ENCODE data around the gene RAVER2.
"Not testable (repeated sequence)": the region's sequence is repeated elsewhere in the genome, so short reads cannot be mapped to it uniquely, and the experiment has no call there.

Gene RAVER2

DNA sequence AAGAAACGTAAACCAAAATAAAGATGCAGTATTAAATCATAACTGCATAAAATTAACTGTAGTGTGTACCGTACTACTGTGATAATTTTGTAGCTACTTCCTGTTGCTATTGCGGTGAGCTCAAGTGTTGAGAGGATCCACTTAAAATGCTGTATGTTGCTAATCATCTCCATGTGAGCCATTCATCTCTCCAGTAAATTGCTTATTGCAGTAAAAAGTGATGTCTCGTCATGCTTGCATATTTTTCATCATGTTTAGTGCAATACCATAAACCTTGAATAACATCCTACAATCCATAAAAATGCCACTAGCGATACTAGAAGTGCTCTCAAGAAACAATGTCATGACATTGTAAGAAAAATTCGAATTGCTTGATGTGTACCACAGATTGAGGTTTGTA lies 66.3 kb downstream of the RAVER2 start:
- peak; percentile 17 to 26 for DNase-seq (ENCODE audit: low read depth in 2 of 2)

DNA sequence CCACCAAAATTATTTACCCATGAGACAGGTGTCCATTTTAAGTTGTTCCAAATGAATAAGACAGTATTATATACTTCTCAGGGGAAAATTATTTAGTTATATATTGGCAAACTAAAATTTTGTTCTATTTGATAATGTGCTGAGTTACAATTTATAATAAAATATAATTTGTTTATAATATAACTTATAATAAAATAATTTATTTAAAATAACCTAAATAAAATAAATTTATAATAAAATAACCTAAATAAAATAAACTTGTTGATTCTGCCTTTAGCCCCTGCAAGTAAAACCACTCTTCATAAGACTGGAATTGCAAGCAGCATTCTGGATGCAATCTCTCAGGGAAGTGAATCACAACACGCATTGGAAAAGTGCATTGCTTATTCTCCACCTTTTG lies 69.6 kb downstream of the RAVER2 start:
- DNase-seq (ENCODE audit: low read depth in 2 of 2): no peak

- not testable (repeated sequence) for DNase-seq (ENCODE audit: low read depth in 2 of 2)
Measured at GRCh38 chr1:64817364-64817763, 72.5 kb downstream of the RAVER2 start.

DNA sequence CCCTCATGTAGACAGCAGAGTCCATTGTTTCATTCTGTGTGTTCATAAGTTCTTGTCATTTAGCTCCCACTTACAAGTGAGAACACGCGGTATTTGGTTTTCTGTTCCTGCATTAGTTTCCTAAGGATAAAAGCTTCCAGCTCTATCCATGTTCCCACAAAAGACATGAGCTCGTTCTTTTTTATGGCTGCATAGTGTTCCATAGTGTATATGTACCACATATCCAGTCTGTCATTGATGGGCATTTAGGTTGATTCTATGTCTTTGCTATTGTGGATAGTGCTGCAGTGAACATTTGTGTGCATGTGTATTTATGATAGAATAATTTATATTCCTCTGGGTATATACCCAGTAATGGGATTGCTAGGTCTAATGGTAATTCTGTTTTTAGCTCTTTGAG lies 75.7 kb downstream of the RAVER2 start:
- DNase-seq (ENCODE audit: low read depth in 2 of 2): not testable (repeated sequence)

DNA sequence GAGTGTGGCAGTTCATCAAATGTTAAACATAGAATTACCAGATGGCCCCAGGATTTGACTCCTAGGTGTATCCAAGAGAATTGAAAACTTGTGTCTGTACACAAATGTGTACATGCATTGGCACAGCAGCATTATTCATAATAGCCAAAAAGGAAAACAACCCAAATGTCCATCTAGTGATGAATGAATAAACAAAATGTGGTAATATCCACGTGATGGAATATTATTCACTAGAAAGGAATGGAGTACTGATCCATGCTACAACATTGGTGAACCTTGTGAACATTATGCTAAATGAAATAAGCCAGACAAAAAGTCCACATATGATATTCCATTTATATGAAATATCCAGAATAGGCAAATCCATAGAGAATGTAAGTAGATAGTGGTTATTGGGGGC lies 77.7 kb downstream of the RAVER2 start:
- DNase-seq (ENCODE audit: low read depth in 2 of 2): no peak

DNA sequence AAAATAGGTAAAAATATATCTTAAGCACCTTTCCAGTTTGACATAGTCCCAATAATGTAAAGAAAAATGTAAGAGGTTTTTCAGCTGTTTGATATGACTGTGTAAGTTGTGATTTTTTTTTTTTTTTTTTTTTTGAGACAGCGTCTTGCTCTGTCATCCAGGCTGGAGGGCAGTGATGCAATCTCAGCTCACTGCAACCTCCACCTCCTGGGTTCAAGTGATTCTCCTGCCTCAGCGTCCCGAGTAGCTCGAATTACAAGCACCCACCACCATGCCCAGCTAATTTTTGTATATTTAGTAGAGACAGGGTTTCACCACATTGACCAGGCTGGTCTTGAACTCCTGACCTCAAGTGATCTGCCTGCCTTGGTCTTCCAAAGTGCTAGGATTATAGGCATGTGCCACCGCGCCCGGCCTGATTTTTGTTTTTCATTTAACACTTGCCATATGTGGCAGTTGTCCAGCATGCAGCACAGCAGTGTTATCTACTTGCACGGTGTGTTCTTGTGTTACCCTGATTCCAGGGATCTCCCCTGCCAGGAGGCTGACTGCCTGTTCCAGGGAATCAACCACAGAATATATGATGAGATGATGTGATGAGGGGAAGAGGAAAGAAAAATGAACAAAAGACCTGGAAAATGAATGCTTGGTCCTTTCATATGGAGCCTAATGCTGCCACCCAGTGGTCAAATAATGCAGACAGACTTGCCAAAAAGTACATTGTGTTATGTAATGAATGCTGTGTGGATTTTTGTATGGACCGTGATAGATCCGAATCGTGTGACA lies 79.0 kb downstream of the RAVER2 start:
- DNase-seq (ENCODE audit: low read depth in 2 of 2): peak; percentile 50 to 61

- DNase-seq (ENCODE audit: low read depth in 2 of 2): no peak
Measured at GRCh38 chr1:64826991-64827390, 82.1 kb downstream of the RAVER2 start.

GRCh38 chr1:64828829-64829228 lies 84.0 kb downstream of the RAVER2 start:
- no peak for DNase-seq (ENCODE audit: low read depth in 2 of 2)

DNA sequence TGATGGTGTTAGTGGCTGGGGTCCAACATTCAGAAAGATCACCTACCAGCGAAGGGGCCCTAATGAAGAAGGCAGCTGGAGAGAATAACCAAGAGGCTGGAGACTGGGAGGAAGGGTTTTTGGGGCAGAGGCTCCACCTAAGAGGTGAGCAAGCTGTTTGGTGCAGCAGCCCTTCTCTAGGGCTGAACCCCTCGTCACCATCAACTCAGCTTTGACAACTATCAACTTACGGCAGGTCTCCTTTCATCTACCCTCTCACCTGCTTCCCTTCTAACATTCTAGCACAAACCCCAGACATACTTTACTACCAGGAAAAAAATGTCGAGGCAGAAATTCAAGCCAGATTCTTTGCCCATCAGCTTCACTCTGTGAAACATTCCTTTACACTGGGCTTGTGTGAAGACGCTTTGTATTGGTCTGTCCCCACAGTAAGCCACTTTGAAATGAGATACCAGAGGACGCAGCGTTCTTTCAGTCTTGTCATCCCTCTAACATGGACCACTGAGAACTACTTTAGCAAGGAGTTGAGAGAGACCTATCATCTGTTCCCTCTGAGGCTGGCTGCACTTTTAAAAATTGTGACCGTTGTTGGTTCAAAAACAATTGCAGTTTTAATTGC lies 84.6 kb downstream of the RAVER2 start:
- no peak for DNase-seq (ENCODE audit: low read depth in 2 of 2)

DNA sequence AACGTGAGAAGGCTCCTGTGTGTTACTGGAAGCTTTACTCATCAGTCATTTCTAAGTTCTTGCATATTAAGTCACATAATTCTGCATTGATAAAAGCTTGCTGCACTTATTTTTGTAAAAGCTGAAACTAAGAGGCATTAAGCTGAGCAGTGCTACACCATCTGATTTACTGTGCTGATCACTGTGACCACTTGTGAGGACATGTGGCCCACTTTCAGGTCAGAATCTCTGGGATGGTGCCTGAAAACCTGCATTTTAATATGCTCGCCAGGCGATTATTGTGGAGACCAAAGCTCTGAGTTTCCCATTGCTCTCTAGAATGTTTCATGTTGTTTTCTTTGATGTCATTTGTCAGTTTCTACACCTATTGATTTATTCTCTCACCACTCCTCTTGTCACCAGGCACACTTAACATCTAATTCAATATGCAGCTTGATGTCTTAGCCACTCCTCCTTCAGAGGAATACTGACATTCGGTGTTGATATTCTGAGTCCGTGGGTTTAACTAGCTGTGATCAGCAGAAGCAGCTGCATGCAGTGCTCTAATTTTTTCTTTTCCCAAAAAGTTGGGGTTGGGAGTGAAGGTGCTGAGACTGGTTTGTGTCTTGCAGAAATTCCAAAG lies 85.3 kb downstream of the RAVER2 start:
- DNase-seq (ENCODE audit: low read depth in 2 of 2): no peak

GRCh38 chr1:64834734-64835133 lies 89.9 kb downstream of the RAVER2 start:
- DNase-seq (ENCODE audit: low read depth in 2 of 2): no peak

- no peak for DNase-seq (ENCODE audit: low read depth in 2 of 2)
Measured at GRCh38 chr1:64836802-64837201, 91.9 kb downstream of the RAVER2 start.

DNA sequence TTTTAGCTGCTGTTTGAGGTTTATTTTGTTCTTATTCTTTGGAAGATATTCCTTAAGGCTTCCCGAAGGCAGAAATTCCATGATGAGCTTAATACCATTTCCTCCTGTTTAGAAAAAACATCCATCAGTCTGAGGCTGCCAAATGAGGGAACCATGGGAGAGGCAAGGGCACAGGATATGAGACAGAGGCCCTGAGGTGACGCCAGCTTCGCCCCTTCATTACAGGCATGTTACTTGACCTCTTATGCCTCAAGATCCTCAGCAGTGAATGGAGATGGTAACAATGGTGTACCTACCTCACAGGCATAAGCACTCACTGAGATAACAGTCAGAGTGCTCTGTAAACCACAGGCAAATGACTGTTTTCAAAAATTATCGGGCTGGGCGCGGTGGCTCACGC lies 93.6 kb downstream of the RAVER2 start:
- DNase-seq (ENCODE audit: low read depth in 2 of 2): no peak

GRCh38 chr1:64839261-64839660 lies 94.4 kb downstream of the RAVER2 start:
- DNase-seq (ENCODE audit: low read depth in 2 of 2): no peak

DNA sequence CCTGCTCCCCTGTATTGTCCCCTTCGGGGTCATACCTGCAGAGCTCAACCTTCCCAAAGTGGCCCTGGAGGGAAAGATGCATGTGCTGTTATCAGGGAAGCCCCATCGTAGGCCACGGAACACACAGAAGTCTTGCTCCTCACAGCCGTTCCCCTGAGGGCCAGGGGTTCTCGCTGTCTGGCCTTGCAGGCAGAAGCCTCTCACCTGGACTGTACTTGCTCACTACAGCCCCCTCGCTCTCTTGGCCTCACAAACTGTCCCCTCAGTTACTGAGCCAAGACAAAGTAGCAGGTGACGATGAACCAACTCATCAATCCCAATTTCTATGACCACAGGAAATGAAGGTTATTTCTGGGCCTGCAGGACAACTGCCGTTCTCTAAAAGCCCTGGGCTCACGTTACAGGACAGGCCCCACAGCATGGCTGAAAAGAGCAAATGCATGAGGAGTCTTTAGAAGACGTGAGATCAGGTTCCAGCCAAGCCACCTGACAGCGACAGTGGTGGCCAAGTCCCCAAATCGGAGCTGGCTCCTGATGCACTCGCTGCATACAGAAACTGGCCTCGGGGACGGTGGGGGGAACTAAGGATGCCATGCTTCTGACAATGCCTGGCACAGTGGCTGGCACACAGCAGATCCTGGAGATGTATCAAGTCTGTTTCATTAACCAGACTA lies 95.0 kb downstream of the RAVER2 start:
- DNase-seq (ENCODE audit: low read depth in 2 of 2): no peak

- DNase-seq (ENCODE audit: low read depth in 2 of 2): no peak
Measured at GRCh38 chr1:64841330-64842065, 96.6 kb downstream of the RAVER2 start.

GRCh38 chr1:64842224-64842623 lies 97.3 kb downstream of the RAVER2 start:
- no peak for DNase-seq (ENCODE audit: low read depth in 2 of 2)

GRCh38 chr1:64843675-64844074 lies 98.8 kb downstream of the RAVER2 start:
- no peak for DNase-seq (ENCODE audit: low read depth in 2 of 2)

DNA sequence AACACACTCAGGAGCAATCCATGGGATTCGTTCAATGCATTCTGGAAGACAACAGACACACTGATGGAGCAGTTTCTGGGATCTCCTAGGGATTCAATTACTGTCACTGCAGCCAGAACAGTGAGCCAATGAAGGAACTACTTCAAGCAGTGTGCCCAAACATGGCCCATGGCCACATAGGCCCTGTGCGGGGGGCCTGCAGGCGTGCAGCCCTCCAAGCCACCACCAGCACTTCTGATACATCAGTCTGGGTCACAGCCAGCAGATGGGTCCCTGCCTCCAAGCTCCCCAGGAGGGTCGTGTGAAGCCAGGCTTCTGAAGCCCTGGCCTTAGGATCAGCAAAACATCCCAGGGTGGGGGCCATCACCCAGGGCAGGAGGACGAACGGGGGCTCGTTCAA lies 99.3 kb downstream of the RAVER2 start:
- DNase-seq (ENCODE audit: low read depth in 2 of 2): no peak

- no peak for DNase-seq (ENCODE audit: low read depth in 2 of 2)
Measured at GRCh38 chr1:64844609-64845008, 99.7 kb downstream of the RAVER2 start.

DNA sequence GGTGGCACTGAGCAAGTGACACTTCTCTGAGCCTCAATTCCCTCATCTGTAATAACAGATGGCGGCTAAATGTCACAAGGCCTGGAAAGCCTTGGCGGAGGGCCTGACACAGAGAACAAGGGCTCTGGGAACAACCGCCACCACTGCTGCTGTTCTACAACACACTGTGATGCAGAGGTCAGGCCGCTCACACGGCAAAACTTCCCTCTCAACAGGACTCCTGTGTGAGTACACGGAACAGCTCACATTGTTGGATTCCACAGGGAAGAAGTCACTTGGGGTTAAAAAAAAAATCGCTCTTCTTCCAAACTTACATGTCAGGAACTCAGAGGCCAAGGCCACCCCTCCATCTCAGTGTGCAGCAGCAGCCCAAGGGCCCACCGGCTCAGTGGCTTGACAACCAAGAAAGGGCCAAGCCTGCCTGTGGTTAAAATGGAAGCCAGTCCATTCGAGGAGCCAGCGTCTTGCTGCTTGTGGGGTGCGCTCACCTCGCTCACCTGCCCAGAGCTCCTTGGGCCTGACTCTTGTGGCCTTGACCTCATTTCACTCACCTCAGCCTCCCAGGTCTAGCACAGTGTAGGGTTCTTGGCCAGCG lies 101.1 kb downstream of the RAVER2 start:
- no peak for DNase-seq (ENCODE audit: low read depth in 2 of 2)
